ENCODE measurements around the gene CACNA1D.

CACNA1D gene

DNA sequence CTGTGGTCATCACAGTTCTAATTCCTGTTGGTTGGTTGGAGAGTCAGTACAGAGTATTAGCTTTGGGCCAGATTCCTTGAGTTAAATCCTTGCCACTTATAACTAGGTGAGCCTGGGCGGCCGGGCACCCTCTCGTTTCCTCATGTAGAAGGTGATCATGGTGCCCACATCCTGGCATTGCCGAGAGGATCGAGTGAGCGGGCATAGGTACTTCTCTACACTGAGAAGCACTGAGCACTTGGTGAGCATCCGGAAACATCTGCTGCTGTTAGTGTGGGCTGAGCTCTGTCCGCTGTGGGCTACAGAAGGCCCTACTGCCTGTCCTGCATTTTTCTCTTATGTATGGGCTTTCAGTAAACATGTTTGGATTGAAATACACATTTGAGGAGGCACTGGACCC, 96.2 kb downstream of the CACNA1D start:
- no peak overlapping the region for H3K27ac ChIP-seq (ENCODE audit: low read depth, low read length, severe bottlenecking)
- 86 to 93% methylated on average over 7 to 8 of the region's 8 CpGs for WGBS, 2 experiments (ENCODE audit: insufficient coverage in 2 of 2)
- no peaks in the 10 kb centered on the region for H3K9me3 ChIP-seq (ENCODE audit: control insufficient read depth, low read length)
- no peak overlapping the region for H3K4me3 ChIP-seq (ENCODE audit: extremely low read depth, insufficient read depth, low read length, poor library complexity, severe bottlenecking)
- no peaks in the 10 kb centered on the region for H3K36me3 ChIP-seq (ENCODE audit: control insufficient read depth, insufficient read depth, low read length)
- no peaks in the 10 kb centered on the region for H3K4me1 ChIP-seq (ENCODE audit: control insufficient read depth, insufficient read depth, low read length, poor library complexity, severe bottlenecking)

DNA sequence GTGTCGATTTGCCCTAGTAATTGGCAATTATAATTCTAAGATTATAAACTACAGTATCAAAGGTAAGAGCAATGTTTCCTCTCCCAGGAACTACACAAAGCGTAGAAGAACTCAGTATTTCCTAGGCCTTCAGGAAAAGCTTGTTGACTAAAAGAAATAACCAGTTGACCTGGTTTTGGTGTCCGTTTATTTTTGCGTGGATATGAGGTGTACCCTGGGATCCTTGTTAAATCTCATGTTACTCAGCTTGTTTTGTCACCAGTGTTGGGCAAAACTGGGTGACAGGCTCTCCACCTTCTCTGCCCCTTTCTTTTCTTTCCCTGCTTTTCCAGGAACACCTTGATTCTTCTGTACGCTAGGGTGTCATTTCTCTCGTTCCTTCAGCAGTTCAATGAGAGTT, 97.2 kb downstream of the CACNA1D start:
- H3K4me1 ChIP-seq (ENCODE audit: control insufficient read depth, insufficient read depth, low read length, poor library complexity, severe bottlenecking) = no peaks in the 10 kb centered on the region
- H3K4me3 ChIP-seq (ENCODE audit: extremely low read depth, insufficient read depth, low read length, poor library complexity, severe bottlenecking) = no peak overlapping the region
- no peak overlapping the region for H3K27ac ChIP-seq (ENCODE audit: low read depth, low read length, severe bottlenecking)
- WGBS, 2 experiments (ENCODE audit: insufficient coverage in 2 of 2) = 95 to 100% methylated on average over 2 to 4 of the region's 6 CpGs
- no peaks in the 10 kb centered on the region for H3K9me3 ChIP-seq (ENCODE audit: control insufficient read depth, low read length)
- no peaks in the 10 kb centered on the region for H3K36me3 ChIP-seq (ENCODE audit: control insufficient read depth, insufficient read depth, low read length)

DNA sequence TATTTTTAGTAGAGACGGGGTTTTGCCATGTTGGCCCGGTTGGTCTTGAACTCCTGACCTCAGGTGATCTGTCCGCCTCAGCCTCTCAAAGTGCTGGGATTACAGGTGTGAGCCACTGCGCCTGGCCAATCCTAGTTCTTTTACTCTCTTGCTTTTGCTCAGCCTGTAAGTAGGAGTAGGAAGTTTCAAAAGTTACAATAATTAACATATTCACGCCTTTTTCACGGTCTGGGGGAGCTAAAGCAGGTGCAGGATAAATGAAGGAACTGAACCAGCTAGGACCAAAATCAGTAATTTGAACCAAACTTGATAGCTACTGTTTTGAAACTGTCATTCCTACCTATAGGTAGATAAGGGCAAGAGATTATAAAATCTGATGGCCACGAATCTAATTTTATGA, 98.5 kb downstream of the CACNA1D start:
- Histone ChIP-seq H3K9me3 (ENCODE audit: control insufficient read depth, low read length) (no peaks in the 10 kb centered on the region), H3K36me3 (ENCODE audit: control insufficient read depth, insufficient read depth, low read length) (no peaks in the 10 kb centered on the region), H3K4me1 (ENCODE audit: control insufficient read depth, insufficient read depth, low read length, poor library complexity, severe bottlenecking) (peaks cover 4% of the 10 kb centered on the region), H3K4me3 (ENCODE audit: extremely low read depth, insufficient read depth, low read length, poor library complexity, severe bottlenecking) (no peak overlapping the region), H3K27ac (ENCODE audit: low read depth, low read length, severe bottlenecking) (no peak overlapping the region)
- WGBS, 2 experiments (ENCODE audit: insufficient coverage in 2 of 2) = 83% methylated on average over 1 to 3 of the region's 7 CpGs

DNA sequence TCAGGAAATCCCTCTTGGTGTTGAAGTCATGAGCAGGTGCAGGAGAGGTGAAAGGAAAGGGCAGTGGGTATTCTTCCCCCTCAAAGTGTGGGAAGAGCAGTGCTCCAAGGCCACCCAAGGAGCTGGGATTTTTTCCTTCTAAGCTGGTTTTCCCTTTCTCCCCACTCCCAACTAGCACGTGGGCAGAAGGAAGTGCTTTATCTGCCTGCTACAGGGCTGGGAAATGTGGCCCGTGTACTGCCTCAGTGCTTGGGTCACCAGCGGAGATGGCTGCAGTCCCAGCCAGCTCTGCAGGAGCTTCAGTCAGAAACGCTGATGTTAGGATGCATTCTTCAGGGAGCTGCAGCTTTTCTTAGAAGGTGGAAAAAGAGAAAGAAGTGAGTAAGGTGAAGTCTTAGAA, 99.2 kb downstream of the CACNA1D start:
- Histone ChIP-seq H3K36me3 (ENCODE audit: control insufficient read depth, insufficient read depth, low read length) (no peaks in the 10 kb centered on the region), H3K4me3 (ENCODE audit: extremely low read depth, insufficient read depth, low read length, poor library complexity, severe bottlenecking) (no peak overlapping the region), H3K27ac (ENCODE audit: low read depth, low read length, severe bottlenecking) (no peak overlapping the region), H3K4me1 (ENCODE audit: control insufficient read depth, insufficient read depth, low read length, poor library complexity, severe bottlenecking) (peaks cover 5% of the 10 kb centered on the region), H3K9me3 (ENCODE audit: control insufficient read depth, low read length) (no peaks in the 10 kb centered on the region)
- 63 to 81% methylated on average over 4 of the region's 4 CpGs for WGBS, 2 experiments (ENCODE audit: insufficient coverage in 2 of 2)

DNA sequence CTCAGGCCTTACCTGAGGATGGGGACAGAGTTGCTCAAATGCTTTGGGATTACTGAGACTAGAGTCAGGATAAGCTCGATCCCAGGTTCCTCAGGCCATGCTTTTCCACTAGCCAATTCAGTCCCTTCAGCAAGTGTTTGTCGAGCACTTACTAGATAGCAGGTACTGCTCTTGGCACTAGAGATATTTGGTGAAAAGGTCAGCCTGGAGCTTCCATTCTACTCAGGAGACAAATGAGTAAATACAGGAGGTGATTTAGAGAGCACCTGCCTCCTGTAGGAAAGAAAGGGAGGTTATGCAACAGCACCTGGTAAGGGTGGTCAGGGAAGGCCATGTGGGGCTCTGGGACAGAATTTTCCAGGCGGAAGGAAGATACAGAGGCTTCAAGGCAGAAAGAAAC, 99.9 kb downstream of the CACNA1D start:
- Histone ChIP-seq H3K4me3 (ENCODE audit: extremely low read depth, insufficient read depth, low read length, poor library complexity, severe bottlenecking) (no peak overlapping the region), H3K27ac (ENCODE audit: low read depth, low read length, severe bottlenecking) (no peak overlapping the region), H3K9me3 (ENCODE audit: control insufficient read depth, low read length) (no peaks in the 10 kb centered on the region), H3K36me3 (ENCODE audit: control insufficient read depth, insufficient read depth, low read length) (no peaks in the 10 kb centered on the region), H3K4me1 (ENCODE audit: control insufficient read depth, insufficient read depth, low read length, poor library complexity, severe bottlenecking) (peaks cover 5% of the 10 kb centered on the region)
- WGBS, 2 experiments (ENCODE audit: insufficient coverage in 2 of 2) = 88 to 94% methylated on average over 1 to 2 of the region's 3 CpGs

DNA sequence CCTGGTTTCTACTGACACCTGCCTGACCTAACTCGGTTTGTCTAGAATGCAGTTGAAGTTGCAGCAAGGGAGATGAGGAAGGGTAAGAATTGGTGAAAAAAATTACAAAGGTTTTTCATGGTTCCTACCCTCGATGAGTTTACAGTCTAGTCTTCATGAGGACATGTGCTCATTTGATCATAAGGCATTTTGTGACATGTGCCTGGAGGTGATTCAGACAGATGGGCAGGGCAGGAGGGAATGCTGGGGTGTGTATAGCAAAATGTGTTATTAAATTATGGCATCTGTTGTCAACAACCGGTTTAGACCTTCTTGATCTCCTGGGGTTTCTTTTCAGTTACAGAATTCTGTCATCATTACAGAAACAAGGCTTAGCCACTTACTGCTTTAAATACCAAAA, 101.2 kb downstream of the CACNA1D start:
- WGBS, 2 experiments (ENCODE audit: insufficient coverage in 2 of 2) = 86 to 100% methylated on average over 1 to 2 of the region's 3 CpGs
- H3K9me3 ChIP-seq (ENCODE audit: control insufficient read depth, low read length) = no peaks in the 10 kb centered on the region
- H3K4me1 ChIP-seq (ENCODE audit: control insufficient read depth, insufficient read depth, low read length, poor library complexity, severe bottlenecking) = peaks cover 5% of the 10 kb centered on the region
- no peaks in the 10 kb centered on the region for H3K36me3 ChIP-seq (ENCODE audit: control insufficient read depth, insufficient read depth, low read length)
- no peak overlapping the region for H3K4me3 ChIP-seq (ENCODE audit: extremely low read depth, insufficient read depth, low read length, poor library complexity, severe bottlenecking)
- H3K27ac ChIP-seq (ENCODE audit: low read depth, low read length, severe bottlenecking) = no peak overlapping the region

DNA sequence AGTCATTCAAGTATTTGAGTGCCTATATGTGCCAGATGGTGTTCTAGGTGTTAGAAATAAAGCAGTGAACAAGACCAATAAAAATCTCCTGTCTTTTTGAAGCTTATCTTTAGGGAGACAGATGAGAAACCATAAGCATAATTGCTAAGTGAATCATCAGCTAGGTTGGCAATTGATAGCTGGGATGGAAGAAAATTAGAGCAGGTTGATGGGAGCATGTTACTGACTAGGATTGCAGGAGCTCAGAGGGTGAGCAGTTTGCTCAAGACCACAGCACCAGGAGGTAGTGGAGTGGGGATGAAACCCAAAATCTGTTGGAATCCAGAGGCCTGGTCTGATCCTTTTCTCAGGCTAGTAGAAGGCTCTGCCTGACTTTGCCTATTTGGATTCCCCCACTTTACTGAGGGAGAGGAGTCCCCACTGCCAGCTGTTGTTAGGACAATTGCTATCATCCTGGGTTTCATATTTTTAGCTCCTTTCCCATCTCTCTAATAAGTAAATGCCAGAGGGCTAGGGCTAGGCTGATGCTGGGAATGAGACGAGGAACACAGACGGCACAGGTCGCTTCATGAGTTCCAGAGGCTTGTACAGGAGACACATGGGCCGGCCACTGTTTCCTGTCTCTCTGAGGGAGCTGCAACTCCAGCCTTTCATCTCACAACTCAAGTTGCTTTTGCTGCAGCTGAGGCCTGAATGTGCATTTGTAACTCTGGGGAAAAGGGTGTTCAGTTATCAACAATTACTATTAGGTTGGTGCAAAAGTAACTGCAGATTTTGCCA, 102.9 kb downstream of the CACNA1D start:
- no peaks in the 10 kb centered on the region for H3K36me3 ChIP-seq (ENCODE audit: control insufficient read depth, insufficient read depth, low read length)
- H3K9me3 ChIP-seq (ENCODE audit: control insufficient read depth, low read length) = no peaks in the 10 kb centered on the region
- H3K4me3 ChIP-seq (ENCODE audit: extremely low read depth, insufficient read depth, low read length, poor library complexity, severe bottlenecking) = no peak overlapping the region
- WGBS, 2 experiments (ENCODE audit: insufficient coverage in 2 of 2) = 94 to 100% methylated on average over 3 of the region's 4 CpGs
- peaks cover 5% of the 10 kb centered on the region for H3K4me1 ChIP-seq (ENCODE audit: control insufficient read depth, insufficient read depth, low read length, poor library complexity, severe bottlenecking)
- peak overlapping the region; percentile 10 for H3K27ac ChIP-seq (ENCODE audit: low read depth, low read length, severe bottlenecking)

DNA sequence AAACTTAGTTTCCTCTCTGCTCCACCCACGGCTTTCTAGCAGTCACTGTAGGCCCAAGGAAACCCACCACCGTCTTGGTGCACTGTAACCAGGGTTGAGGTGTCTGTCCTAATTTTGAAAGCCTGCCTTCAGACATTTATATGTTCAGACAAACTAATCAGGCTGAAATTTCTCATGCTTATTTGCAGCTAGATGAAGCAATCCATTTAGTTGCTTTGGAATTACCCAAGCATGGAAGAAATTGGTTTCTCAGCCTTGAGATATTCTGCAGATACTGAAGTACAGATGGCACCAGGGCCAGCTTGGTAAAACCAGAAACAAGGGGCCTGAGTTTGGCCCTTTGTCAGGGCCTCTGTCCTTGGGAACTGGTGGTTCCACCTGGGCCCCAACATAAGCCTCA, 105.4 kb downstream of the CACNA1D start:
- H3K4me1 ChIP-seq (ENCODE audit: control insufficient read depth, insufficient read depth, low read length, poor library complexity, severe bottlenecking) = peaks cover 5% of the 10 kb centered on the region
- 80 to 94% methylated on average over 1 to 2 of the region's 2 CpGs for WGBS, 2 experiments (ENCODE audit: insufficient coverage in 2 of 2)
- no peak overlapping the region for H3K4me3 ChIP-seq (ENCODE audit: extremely low read depth, insufficient read depth, low read length, poor library complexity, severe bottlenecking)
- H3K36me3 ChIP-seq (ENCODE audit: control insufficient read depth, insufficient read depth, low read length) = no peaks in the 10 kb centered on the region
- no peak overlapping the region for H3K27ac ChIP-seq (ENCODE audit: low read depth, low read length, severe bottlenecking)
- H3K9me3 ChIP-seq (ENCODE audit: control insufficient read depth, low read length) = no peaks in the 10 kb centered on the region

DNA sequence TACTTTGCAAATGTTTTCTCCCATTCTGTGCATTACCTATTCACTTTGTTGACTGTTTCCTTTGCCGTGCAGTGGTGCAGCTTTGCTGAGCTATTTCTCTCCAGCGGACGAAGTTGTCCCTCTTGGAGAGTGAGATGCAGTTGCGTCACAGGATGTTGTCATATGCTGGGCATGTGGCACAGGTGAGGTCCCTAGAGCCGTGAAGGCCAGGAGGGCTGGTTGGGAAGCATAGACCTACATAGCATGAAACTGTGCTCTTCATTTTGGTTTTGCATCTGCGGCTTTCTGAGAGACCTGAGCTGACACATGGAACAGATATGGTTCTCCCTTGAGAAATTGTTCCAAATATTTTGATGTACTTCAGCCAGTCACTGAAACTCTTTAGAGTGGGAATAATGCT, 108.5 kb downstream of the CACNA1D start:
- H3K27ac ChIP-seq (ENCODE audit: low read depth, low read length, severe bottlenecking) = no peak overlapping the region
- H3K9me3 ChIP-seq (ENCODE audit: control insufficient read depth, low read length) = no peaks in the 10 kb centered on the region
- WGBS, 2 experiments (ENCODE audit: insufficient coverage in 2 of 2) = 91 to 94% methylated on average over 5 of the region's 6 CpGs
- H3K4me3 ChIP-seq (ENCODE audit: extremely low read depth, insufficient read depth, low read length, poor library complexity, severe bottlenecking) = no peak overlapping the region
- no peaks in the 10 kb centered on the region for H3K36me3 ChIP-seq (ENCODE audit: control insufficient read depth, insufficient read depth, low read length)
- H3K4me1 ChIP-seq (ENCODE audit: control insufficient read depth, insufficient read depth, low read length, poor library complexity, severe bottlenecking) = peaks cover under 1% of the 10 kb centered on the region

DNA sequence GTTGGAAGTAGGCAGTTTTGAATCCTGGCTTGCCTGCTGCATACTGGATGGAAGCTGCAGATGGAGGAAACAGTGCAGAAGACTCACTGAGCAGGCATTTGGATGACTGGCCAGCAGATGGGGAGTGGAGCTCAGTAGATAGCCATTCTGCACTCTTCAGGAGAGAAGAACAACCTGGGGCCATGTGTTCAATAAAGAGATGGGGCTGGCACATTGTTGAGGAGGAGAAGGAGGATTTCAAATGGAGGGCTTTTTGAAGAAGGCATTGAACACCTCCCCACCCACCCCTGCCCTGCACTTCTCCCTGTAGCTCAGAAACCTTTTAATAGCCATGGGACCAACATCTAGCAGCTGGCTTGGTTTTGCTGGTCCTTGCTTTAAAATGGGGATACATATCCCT, 109.8 kb downstream of the CACNA1D start:
- no peak overlapping the region for H3K27ac ChIP-seq (ENCODE audit: low read depth, low read length, severe bottlenecking)
- H3K9me3 ChIP-seq (ENCODE audit: control insufficient read depth, low read length) = no peaks in the 10 kb centered on the region
- no peaks in the 10 kb centered on the region for H3K36me3 ChIP-seq (ENCODE audit: control insufficient read depth, insufficient read depth, low read length)
- H3K4me1 ChIP-seq (ENCODE audit: control insufficient read depth, insufficient read depth, low read length, poor library complexity, severe bottlenecking) = no peaks in the 10 kb centered on the region
- no peak overlapping the region for H3K4me3 ChIP-seq (ENCODE audit: extremely low read depth, insufficient read depth, low read length, poor library complexity, severe bottlenecking)

DNA sequence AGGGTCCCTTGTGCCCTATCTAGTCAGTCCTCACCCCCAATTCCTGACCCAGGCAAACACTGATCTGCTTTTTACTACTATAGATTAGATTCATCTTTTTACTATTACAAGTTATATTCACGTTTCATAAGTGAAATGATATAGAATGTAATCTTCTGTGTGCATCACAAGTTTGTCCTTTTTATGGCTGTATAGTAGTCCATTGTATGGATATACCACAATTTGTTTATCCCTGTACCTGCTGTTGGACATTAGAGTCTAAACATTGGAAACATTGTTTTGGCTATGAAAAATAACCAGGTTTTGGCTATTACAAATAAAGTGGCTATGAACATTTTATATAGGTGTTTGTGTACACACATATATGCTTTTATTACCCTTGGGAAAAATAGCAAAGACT, 112.4 kb downstream of the CACNA1D start:
- Histone ChIP-seq H3K4me3 (ENCODE audit: extremely low read depth, insufficient read depth, low read length, poor library complexity, severe bottlenecking) (no peak overlapping the region), H3K27ac (ENCODE audit: low read depth, low read length, severe bottlenecking) (no peak overlapping the region), H3K4me1 (ENCODE audit: control insufficient read depth, insufficient read depth, low read length, poor library complexity, severe bottlenecking) (no peaks in the 10 kb centered on the region), H3K9me3 (ENCODE audit: control insufficient read depth, low read length) (no peaks in the 10 kb centered on the region), H3K36me3 (ENCODE audit: control insufficient read depth, insufficient read depth, low read length) (no peaks in the 10 kb centered on the region)
- WGBS, 2 experiments (ENCODE audit: insufficient coverage in 2 of 2) = no CpG with 5 or more reads among the region's 1 CpG
